ENCODE results near the gene UBXN1. TPM values are rescaled to one million over a fixed set of nuclear protein-coding genes. Genes with fewer than 3 reads are reported as not detected.
"Not testable (repeated sequence)": the region's sequence is repeated elsewhere in the genome, so short reads cannot be mapped to it uniquely, and the experiment has no call there.

The UBXN1 gene
- total RNA-seq, 1 donor from 2014 or later: 217 TPM

GRCh38 chr11:62671608-62672389 is 7.1 kb downstream of the UBXN1 start, which contains the start of the genes LBHD1 and UQCC3:
TSS of gene LBHD1 (minus strand) at chr11:62672267. CDS start at chr11:62670031, 2,236 bp downstream.
TSS of gene UQCC3 (plus strand) at chr11:62671673. CDS start at chr11:62671746, 73 bp downstream.
- peak; percentile 91 for DNase-seq

- no peak for DNase-seq
These were observed 7.7 kb downstream of the UBXN1 start for GRCh38 chr11:62671236-62671607.

DNA sequence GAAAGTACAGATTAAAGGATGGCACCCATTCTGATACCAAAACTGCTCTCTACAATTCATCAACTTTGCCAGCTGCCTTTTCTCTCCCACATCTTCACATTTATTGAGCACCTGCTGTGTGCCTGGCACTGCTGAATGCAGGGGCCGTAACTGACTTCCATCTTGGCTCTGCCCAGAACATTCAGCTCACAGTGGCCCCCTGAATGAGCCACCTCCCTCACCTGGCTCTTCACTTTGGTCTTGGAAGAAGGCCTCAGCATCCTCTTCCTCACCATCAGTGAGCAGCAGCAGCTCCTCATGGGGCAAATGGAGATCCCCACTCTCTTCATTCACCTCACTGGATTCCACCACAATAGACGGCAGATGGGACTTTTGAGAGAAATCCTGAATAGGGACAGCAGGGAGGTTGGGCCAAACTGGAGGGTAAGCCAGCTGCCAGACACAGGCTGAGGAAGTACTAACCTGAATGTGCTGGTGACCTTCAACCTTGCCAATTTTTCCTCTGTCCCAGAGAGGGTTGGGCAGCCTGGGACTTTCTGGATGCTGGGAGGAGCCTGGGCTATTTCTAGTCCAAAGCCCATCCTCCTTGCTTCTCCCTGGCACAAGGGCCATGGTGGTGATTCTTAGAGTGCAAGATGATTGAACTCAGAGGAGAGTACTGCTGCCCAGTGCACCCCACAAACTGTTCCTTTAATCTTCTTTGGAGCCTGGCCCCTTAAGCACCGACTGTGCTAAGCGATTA is 9.3 kb downstream of the UBXN1 start:
- no peak for DNase-seq

DNA sequence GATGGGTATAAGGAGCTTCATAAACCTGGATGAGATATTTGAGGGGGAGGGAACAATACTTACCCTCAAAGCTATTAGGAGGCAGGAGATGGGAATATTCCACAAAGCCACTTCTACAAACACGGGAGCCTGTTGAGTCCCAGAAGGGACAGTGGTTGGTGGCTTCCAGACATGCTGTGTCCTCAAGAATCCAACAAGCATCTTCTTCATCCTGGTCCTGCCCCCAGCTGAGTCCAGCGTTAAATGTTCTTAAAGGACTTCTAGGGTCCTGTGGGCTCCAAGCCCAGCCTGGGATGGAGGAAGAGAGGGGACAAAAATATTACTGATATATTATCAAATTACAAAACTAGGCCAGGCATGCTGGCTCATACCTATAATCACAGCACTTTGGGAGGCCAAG is 11.4 kb downstream of the UBXN1 start:
- no peak for DNase-seq

- no peak for DNase-seq
These were observed 12.5 kb downstream of the UBXN1 start for GRCh38 chr11:62666259-62666926.

DNA sequence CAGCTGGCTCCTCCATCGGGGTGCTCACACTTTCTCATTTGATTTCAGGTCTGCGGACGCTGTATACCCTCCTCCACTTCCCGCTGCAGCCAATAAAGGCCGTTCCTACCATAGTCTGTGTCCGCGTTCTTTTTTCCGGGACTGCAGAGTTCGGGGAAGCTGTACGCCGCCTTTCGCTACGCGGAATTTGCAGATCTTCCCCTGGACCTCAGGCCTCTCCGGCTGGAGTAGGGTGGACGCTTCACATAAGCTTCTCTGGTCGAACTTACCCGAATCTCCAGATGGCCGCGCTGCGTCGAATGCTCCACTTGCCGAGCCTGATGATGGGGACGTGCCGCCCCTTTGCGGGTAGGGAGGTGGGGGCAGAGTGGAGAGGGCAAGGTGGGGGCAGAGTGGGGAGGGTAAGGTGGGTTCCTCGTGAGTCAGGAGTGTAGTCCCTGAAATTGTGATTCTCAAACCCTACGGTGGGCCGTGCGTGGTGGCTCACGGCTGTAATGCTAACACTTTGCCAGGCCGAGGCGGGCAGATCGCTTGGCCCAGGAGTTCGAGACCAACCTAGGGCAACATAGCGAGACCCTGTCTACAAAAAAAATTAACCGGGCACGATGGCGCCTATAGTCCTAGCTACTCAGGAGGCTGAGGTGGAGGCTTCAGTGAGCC is 13.1 kb downstream of the UBXN1 start:
- DNase-seq: peak; percentile 77

GRCh38 chr11:62665075-62665598 is 13.7 kb downstream of the UBXN1 start, which contains the start of the genes C11orf98 and CSKMT:
TSS of gene C11orf98 (minus strand) at chr11:62665210. CDS start at chr11:62665169, 41 bp downstream.
TSS of gene CSKMT (plus strand) at chr11:62665312. CDS start at chr11:62665880, 568 bp downstream.
- peak; percentile 95 for DNase-seq

GRCh38 chr11:62664405-62665074 is 14.3 kb downstream of the UBXN1 start:
- DNase-seq: peak; percentile 57

- DNase-seq: no peak
These were observed 22.0 kb downstream of the UBXN1 start for GRCh38 chr11:62656796-62657429.

DNA sequence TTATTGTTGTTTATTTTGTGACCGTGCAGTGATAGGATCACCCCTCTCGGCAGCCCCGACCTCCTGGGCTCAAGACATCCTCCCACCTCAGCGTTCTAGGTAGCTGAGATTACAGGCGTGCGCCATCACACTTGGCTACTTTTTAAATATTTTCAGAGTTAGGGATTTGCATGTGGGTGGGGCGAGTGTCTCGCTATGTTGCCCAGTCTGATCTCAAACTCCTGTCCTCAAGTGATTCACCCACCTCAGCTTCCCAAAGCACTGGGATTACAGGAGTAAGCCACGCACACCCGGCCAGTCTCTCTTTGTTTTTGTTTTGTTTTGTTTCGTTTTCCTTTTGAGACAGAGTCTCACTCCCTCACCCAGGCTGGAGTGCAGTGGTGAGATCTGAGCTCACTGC is 24.6 kb downstream of the UBXN1 start:
- no peak for DNase-seq

DNA sequence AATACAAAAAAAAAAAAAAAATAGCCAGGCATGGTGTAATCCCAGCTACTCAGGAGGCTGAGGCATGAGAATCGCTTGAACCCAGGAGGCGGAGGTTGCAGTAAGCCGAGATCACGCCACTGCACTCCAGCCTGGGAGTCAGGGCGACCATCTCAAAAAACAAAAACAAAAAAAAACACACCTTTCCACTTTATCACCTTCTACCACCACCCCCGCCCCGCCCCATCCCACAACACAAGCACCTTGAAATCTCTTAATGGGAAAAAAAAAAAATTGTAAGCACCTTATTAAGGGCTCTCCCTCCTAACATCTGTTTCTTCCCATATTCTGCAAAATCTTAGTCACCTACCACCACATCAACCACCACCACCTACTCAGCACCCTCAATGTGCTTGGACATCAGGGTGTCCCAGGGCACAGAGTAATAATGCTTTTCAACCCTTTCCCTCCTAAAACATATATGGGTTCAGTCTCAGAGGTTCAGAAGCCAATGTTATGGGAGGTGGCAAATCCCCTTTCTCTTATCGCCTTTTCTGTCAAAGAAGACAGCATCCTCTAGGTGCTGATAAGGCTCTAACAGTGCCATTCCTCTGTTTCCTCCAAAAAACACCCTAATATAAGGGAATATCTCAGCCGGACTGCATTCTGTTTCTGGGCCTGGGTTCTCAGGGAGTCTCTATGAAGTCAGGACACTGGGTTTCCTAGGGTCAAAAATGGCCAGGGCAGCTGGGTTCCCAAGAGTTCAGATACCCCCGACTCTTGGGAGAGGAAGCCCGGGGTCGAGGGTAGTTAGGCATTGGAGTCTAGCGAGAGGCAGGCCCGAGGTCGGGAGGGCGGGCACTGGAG is 26.5 kb downstream of the UBXN1 start:
- no peak for DNase-seq

GRCh38 chr11:62650283-62650682 is 28.6 kb downstream of the UBXN1 start:
- DNase-seq: not testable (repeated sequence)

DNA sequence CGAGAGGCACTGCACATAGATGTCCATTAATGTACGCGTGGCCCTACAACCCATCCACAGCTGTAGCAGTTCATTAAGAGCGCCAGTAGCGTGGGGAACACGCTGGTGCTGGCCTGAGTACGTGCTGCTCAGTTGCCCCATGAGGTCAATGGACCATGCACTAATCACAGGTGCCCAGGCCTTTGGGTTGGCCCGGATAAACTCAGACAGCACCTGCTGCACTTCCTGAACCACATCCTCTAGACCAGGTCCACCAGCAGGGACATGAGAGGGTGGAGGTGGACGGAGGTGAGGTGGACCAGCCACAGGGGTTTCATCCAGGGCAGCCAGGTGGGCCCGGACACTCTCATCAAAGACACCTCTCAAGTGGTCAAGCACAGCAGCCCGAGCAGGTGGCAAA is 29.4 kb downstream of the UBXN1 start:
- no peak for DNase-seq

DNA sequence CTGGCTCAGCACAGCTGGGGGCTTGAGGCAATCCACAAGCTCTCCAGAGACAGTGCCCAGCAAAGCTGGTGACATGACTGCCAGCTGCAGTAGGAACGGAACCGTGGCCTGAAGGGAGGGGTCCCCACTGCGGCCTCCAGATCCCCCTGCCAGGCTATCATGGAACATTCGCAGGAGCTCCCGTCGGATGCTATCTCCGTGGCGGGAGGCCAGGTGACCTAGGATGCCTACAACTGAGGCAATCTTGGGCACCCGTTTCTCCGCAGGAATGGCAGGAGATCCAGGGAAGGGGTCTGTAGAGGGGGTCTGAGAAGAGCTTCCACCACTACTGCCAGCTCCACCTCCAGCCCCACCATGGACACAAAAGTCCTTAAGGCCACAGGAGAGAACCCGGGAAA is 29.9 kb downstream of the UBXN1 start:
- no peak for DNase-seq

DNA sequence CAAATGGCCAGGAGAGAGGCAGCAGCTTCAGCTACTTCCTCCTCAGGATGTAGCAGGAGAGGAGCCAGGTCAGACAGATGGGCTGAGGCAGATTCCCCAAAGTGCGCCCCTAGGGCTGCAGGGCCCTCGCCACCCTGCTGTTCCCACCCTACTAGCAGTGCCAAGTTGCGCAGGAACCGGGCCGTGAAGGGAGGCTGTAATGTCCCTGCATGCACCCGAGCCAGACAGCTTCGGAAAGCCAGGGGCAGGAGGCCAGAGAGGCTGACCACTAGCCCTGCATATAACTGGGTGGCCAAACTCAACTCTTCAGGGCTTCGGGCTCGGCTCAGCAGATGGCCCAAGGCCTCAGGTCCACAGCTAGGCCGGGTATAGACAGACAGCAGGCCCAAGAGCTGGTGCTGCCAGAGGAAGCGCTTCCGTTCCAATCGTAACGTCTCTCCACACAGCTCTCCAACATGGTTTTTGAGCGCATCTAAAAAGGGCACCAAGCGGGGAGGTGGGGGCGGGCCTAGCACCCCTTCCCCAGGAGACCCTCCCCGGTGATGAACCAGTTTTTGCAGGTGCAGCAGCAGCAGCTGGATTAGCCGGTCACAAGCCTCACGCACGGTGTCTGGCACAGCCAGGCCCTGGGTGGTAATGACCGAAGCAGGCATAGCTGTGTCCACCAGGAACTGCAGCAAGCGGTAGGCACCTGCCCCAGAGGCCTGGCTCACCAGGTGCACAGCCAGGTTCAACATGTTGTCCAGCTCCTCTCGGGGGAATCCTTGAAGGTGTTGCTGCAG is 30.5 kb downstream of the UBXN1 start:
- no peak for DNase-seq

- DNase-seq: no peak
These were observed 31.3 kb downstream of the UBXN1 start for GRCh38 chr11:62647609-62648005.

DNA sequence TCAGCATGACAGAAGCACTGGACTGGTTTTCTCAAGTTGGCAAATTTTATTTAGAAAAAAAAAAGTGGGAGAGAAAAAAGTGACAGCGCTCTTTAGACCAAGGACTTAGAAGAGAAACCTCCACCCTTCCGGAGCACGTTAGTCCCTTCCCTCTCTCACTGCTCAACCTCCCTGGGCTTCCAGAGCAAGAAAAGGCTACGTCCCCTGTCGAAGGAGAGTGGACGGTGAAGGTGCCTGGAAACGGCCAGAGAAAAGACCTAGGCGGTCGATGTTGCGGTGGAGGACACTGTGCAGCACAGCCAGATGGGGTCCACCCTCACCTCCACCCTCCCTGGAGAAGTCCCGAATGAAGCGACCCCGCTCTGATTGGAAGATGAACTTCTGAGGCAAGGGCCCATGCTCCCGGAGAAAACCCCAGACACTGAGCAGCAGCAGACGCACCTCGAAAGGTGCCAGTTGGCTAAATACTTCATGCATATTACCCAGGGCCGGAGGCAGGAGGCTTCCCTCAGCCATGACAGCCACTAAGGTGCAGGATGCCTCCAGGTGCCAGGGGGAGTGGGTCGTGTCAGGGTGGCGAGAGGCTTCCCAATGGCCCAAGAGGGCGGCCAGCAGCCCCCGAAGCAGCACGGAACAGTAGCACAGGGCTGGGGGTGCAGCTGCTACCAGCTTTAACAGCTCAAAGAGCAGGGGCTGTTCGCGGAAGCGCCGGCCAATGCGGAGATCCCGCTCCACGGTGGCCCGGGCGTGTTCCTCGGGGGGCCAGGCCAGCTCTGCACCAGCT is 31.9 kb downstream of the UBXN1 start:
- no peak for DNase-seq
